DOHH2 (cell line): ENCODE measurements around the gene PSMD9.

Source experiments
- H3F3A ChIP-seq: fragments of 200-600 bp; sonication (generic), shearing (Covaris generic); 2 replicates; pipeline ENCODE4 v1.6.0; 2016; ENCODE audit warnings: antibody characterized with exemption, mild to moderate bottlenecking; ENCODE audit not compliant: control insufficient read depth, insufficient read depth
- H3K27ac ChIP-seq: fragments of 200-600 bp; sonication (generic); 2 replicates; pipeline ENCODE4 v1.5.1; 2014; ENCODE audit warnings: low read depth, mild to moderate bottlenecking, low read length, moderate library complexity
- H3K27me3 ChIP-seq: fragments of 200-600 bp; sonication (generic); 2 replicates; pipeline ENCODE4 v1.6.1; 2014; ENCODE audit warnings: mild to moderate bottlenecking, low read length, mixed read lengths; ENCODE audit not compliant: control insufficient read depth
- H3K36me3 ChIP-seq: fragments of 200-600 bp; sonication (generic); 2 replicates; pipeline ENCODE4 v1.6.1; 2014; ENCODE audit warnings: mild to moderate bottlenecking, low read length, moderate library complexity, mixed read lengths; ENCODE audit not compliant: control insufficient read depth
- H3K4me1 ChIP-seq: fragments of 200-600 bp; sonication (generic); 2 replicates; pipeline ENCODE4 v1.6.1; 2014; ENCODE audit warnings: mild to moderate bottlenecking, low read length, mixed read lengths; ENCODE audit not compliant: control insufficient read depth
- H3K4me2 ChIP-seq: fragments of 200-600 bp; sonication (generic); 2 replicates; pipeline ENCODE4 v1.6.0; 2014; ENCODE audit warnings: mild to moderate bottlenecking, low read length, moderate library complexity
- H3K4me3 ChIP-seq: fragments of 200-600 bp; sonication (generic); 2 replicates; pipeline ENCODE4 v1.5.1; 2014; ENCODE audit warnings: mild to moderate bottlenecking, low read length, mixed read lengths
- H3K79me2 ChIP-seq: fragments of 200-600 bp; sonication (generic); 2 replicates; pipeline ENCODE4 v1.6.1; 2014; ENCODE audit warnings: mild to moderate bottlenecking, low read length, mixed read lengths; ENCODE audit not compliant: control insufficient read depth
- H3K9me2 ChIP-seq: fragments of 200-600 bp; sonication (generic); replicated peaks from 2 replicates; pipeline ENCODE4 v1.6.1; 2014; ENCODE audit warnings: mild to moderate bottlenecking, low read length, mixed read lengths; ENCODE audit not compliant: control insufficient read depth
- H3K9me3 ChIP-seq: fragments of 200-600 bp; sonication (generic); 2 replicates; pipeline ENCODE4 v1.6.1; 2014; ENCODE audit warnings: antibody characterized with exemption, low read length, mixed read lengths; ENCODE audit not compliant: control insufficient read depth, insufficient read depth
- H4K20me1 ChIP-seq: fragments of 200-600 bp; sonication (generic); 2 replicates; pipeline ENCODE4 v1.6.0; 2014; ENCODE audit warnings: low read depth, mild to moderate bottlenecking, antibody characterized with exemption, low read length, moderate library complexity; ENCODE audit not compliant: control insufficient read depth, insufficient read depth
- EZH2phosphoT487 ChIP-seq: fragments of 200-600 bp; sonication (generic); IDR thresholded peaks from 2 replicates; pipeline ENCODE4 v1.6.1; 2017; ENCODE audit warnings: borderline replicate concordance, mild to moderate bottlenecking, antibody characterized with exemption, low read length, moderate library complexity, mixed read lengths
- TF ChIP-seq, protein P1 (sequence below): fragments of 200-600 bp; sonication (generic); IDR thresholded peaks from one replicate; pipeline ENCODE4 v1.5.1; 2014; ENCODE audit warnings: antibody characterized with exemption, mild to moderate bottlenecking, low read depth, low read length; ENCODE audit not compliant: poor library complexity, severe bottlenecking

Gene PSMD9

GRCh38 chr12:121946313-121947025 lies 57.9 kb downstream of the PSMD9 start:
- Histone ChIP-seq H3K36me3 (peaks cover 45% of the 10 kb centered on the region), H3F3A (peaks cover 6% of the 10 kb centered on the region; the same call in 1 of the 2 replicates), H3K9me2 (no peaks in the 10 kb centered on the region), H3K4me3 (no peak overlapping the region), H3K79me2 (no peaks in the 10 kb centered on the region), H3K4me1 (peaks cover 9% of the 10 kb centered on the region), H3K27me3 (no peaks in the 10 kb centered on the region), H3K27ac (no peak overlapping the region), H3K4me2 (no peak overlapping the region), H3K9me3 (no peaks in the 10 kb centered on the region), H4K20me1 (no peaks in the 10 kb centered on the region)
- TF ChIP-seq, protein P1, sequence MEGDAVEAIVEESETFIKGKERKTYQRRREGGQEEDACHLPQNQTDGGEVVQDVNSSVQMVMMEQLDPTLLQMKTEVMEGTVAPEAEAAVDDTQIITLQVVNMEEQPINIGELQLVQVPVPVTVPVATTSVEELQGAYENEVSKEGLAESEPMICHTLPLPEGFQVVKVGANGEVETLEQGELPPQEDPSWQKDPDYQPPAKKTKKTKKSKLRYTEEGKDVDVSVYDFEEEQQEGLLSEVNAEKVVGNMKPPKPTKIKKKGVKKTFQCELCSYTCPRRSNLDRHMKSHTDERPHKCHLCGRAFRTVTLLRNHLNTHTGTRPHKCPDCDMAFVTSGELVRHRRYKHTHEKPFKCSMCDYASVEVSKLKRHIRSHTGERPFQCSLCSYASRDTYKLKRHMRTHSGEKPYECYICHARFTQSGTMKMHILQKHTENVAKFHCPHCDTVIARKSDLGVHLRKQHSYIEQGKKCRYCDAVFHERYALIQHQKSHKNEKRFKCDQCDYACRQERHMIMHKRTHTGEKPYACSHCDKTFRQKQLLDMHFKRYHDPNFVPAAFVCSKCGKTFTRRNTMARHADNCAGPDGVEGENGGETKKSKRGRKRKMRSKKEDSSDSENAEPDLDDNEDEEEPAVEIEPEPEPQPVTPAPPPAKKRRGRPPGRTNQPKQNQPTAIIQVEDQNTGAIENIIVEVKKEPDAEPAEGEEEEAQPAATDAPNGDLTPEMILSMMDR, result no peak
- TF ChIP-seq EZH2phosphoT487, result no peak

GRCh38 chr12:121947981-121948380 lies 59.4 kb downstream of the PSMD9 start:
- Histone ChIP-seq H4K20me1 (no peaks in the 10 kb centered on the region), H3K4me3 (no peak overlapping the region), H3F3A (peaks cover 12% of the 10 kb centered on the region; the same call in 1 of the 2 replicates), H3K79me2 (no peaks in the 10 kb centered on the region), H3K27me3 (no peaks in the 10 kb centered on the region), H3K27ac (no peak overlapping the region), H3K4me2 (no peak overlapping the region), H3K36me3 (peaks cover 32% of the 10 kb centered on the region), H3K4me1 (peaks cover 16% of the 10 kb centered on the region), H3K9me2 (no peaks in the 10 kb centered on the region), H3K9me3 (no peaks in the 10 kb centered on the region)
- no peak for TF ChIP-seq EZH2phosphoT487
- TF ChIP-seq, protein P1, result no peak

- H3K4me2 ChIP-seq, result no peak overlapping the region
- H4K20me1 ChIP-seq, result no peaks in the 10 kb centered on the region
- TF ChIP-seq, protein P1, result no peak
- no peak for TF ChIP-seq EZH2phosphoT487
- no peaks in the 10 kb centered on the region for H3K27me3 ChIP-seq
- H3K4me1 ChIP-seq, result peaks cover 28% of the 10 kb centered on the region
- H3F3A ChIP-seq, result peaks cover 19% of the 10 kb centered on the region
- no peak overlapping the region for H3K4me3 ChIP-seq
- no peak overlapping the region for H3K27ac ChIP-seq
- H3K9me3 ChIP-seq, result 0 out of 2 replicates have a peak, but pooled peaks cover 3% of the 10 kb centered on the region
- peaks cover 30% of the 10 kb centered on the region for H3K36me3 ChIP-seq
- H3K9me2 ChIP-seq, result no peaks in the 10 kb centered on the region
- H3K79me2 ChIP-seq, result no peaks in the 10 kb centered on the region
Measured at GRCh38 chr12:121949648-121950397, 61.2 kb downstream of the PSMD9 start.
